ENCODE measurements around the gene KMT2B. TPM values are rescaled to one million over a fixed set of nuclear protein-coding genes. Genes with fewer than 3 reads are reported as not detected.

Gene KMT2B
- total and polyA plus RNA-seq, 2 of the 8 experiments (the other 6 are each of a cell fraction or from before 2014, with no cell fraction given): 26.7 to 38.6 TPM

GRCh38 chr19:35746087-35746462 is 28.3 kb downstream of the KMT2B start:
- Histone ChIP-seq H2BK5ac (ENCODE audit: low read depth, low read length) (peak overlapping the region; percentile 66; the same call in 1 of the 2 replicates), H3K23me2 (ENCODE audit: low read depth, low read length) (peaks cover 12% of the 10 kb centered on the region), H3K14ac (ENCODE audit: insufficient read length) (no peak overlapping the region), H4K91ac (replicated peaks; ENCODE audit: insufficient read length, low read length) (no peak overlapping the region), H3K79me2 (ENCODE audit: control insufficient read depth in 1 of 2, insufficient read depth in 2 of 2, low read length in 2 of 2) (peaks cover 0 to 7% of the 10 kb centered on the region in 2 experiments; a peak in 1 of 4 replicates), H3K18ac (ENCODE audit: extremely low read depth, low read length) (no peak overlapping the region), H3K4ac (replicated peaks; ENCODE audit: insufficient read length, low read depth, low read length) (no peak overlapping the region), H3K23ac (ENCODE audit: insufficient read length) (no peak overlapping the region), H4K8ac (ENCODE audit: extremely low read depth, insufficient read depth, low read length) (no peak overlapping the region), H2AK5ac (ENCODE audit: low read depth, low read length) (no peak overlapping the region), H3K4me1 (replicated peaks in 1 of 4; ENCODE audit: control insufficient read depth in 3 of 4, insufficient read depth in 4 of 4, low read length in 3 of 4) (peaks cover 0 to 4% (median 2%) of the 10 kb centered on the region in 4 experiments; a peak in 3 of 7 replicates), H3K27me3 (replicated peaks in 1 of 4; ENCODE audit: control insufficient read depth in 3 of 4, extremely low read depth in 1 of 4, insufficient read depth in 3 of 4, low read length in 3 of 4) (no peaks in the 10 kb centered on the region), H3K9me3 (ENCODE audit: insufficient read depth in 2 of 2, low read depth in 1 of 2, low read length in 1 of 2) (no peaks in the 10 kb centered on the region), H4K20me1 (replicated peaks in 1 of 2; ENCODE audit: control insufficient read depth in 1 of 2, insufficient read depth in 2 of 2, low read length in 2 of 2) (peaks cover 0 to 2% of the 10 kb centered on the region in 2 experiments), H2BK120ac (replicated peaks; ENCODE audit: low read depth, low read length) (no peak overlapping the region), H3K36me3 (ENCODE audit: control insufficient read depth in 2 of 4, insufficient read depth in 4 of 4, low read length in 3 of 4) (peaks cover 0 to 2% (median 0%) of the 10 kb centered on the region in 4 experiments; a peak in 1 of 8 replicates), H2BK15ac (ENCODE audit: low read length) (no peak overlapping the region), H3K4me3 (ENCODE audit: extremely low read depth in 1 of 4, insufficient read depth in 2 of 4, low read depth in 3 of 4, low read length in 4 of 4) (peak overlapping the region; percentile 65 to 95 (median 82)), H2AFZ (ENCODE audit: low read length) (no peak overlapping the region), H3K9ac (replicated peaks in 1 of 4; ENCODE audit: extremely low read depth in 1 of 4, low read depth in 3 of 4, low read length in 3 of 4) (peak overlapping the region in 3 of 4 experiments; percentile 41 to 82 (median 51); a peak in 3 of 7 replicates), H2BK12ac (ENCODE audit: low read depth, low read length) (no peak overlapping the region), H3K4me2 (ENCODE audit: insufficient read depth in 1 of 2, low read depth in 2 of 2, low read length in 2 of 2) (peak overlapping the region; percentile 59 to 69), H2BK20ac (ENCODE audit: low read length) (no peak overlapping the region), H3K79me1 (ENCODE audit: low read depth, low read length) (no peaks in the 10 kb centered on the region; the same call in none of the 2 replicates), H3K56ac (replicated peaks; ENCODE audit: insufficient read length, low read depth, low read length) (peak overlapping the region; percentile 54), H3K27ac (ENCODE audit: low read depth, low read length) (no peak overlapping the region), H4K5ac (ENCODE audit: insufficient read length, low read depth, low read length) (no peak overlapping the region)
- ChIA-PET CTCF (ENCODE audit: partially characterized antibody) (interaction anchor here (0.9 kb wide), 2 partner anchors 74 to 148 kb away, joined by 3 read pairs; no protein-coding TSS in a partner anchor), POLR2A (ENCODE audit: partially characterized antibody) (interaction anchor here (0.9 to 2.7 kb wide), 17 partner anchors 9 to 268 kb away, joined by 3 to 23 read pairs (median 5); partner anchors contain the start of genes ALKBH6, ARHGAP33, HSPB6 and KIRREL2)
- FAIRE-seq: no peak
- 70% methylated on average over 1 of the region's 4 CpGs; no CpG with 5 or more reads in 1 of the 2 experiments for WGBS, 2 experiments (ENCODE audit: extremely low coverage in 1 of 2, insufficient coverage in 1 of 2, insufficient read length in 1 of 2, insufficient replicate concordance in 2 of 2, low coverage in 1 of 2, low lambda C conversion rate in 2 of 2, missing lambda C conversion rate in 1 of 2)
- no peak for DNase-seq (ENCODE audit: low read depth in 1 of 2, low spot score in 2 of 2)
- TF ChIP-seq BRCA1 (IDR thresholded peaks at IDR 0.05; ENCODE audit: low read depth, low read length) (no peak), SIRT6 (IDR thresholded peaks at IDR 0.05; ENCODE audit: low read length) (no peak), ATF2 (IDR thresholded peaks at IDR 0.05; ENCODE audit: low read length) (no peak), KDM1A (IDR thresholded peaks at IDR 0.05; ENCODE audit: borderline replicate concordance, low read length) (no peak), FOSL1 (IDR thresholded peaks at IDR 0.05; ENCODE audit: insufficient read depth, low read depth, low read length) (no peak), YY1 (IDR thresholded peaks at IDR 0.05; ENCODE audit: low read depth, low read length) (no peak), SIN3A (conservative IDR thresholded peaks at IDR 0.05 in 1 of 2, IDR thresholded peaks at IDR 0.05 in 1 of 2; ENCODE audit: low read depth in 1 of 2, low read length in 2 of 2) (no peak), TAF7 (optimal IDR thresholded peaks at IDR 0.05; ENCODE audit: borderline replicate concordance, low read depth, low read length) (no peak), JUND (IDR thresholded peaks at IDR 0.05; ENCODE audit: low read length) (no peak), ASH2L (IDR thresholded peaks at IDR 0.05; ENCODE audit: low read length) (no peak), CBX5 (IDR thresholded peaks at IDR 0.05; ENCODE audit: low read depth, low read length) (no peak)

All from H1 (cell line).